SK-N-SH (cell line): Measurements from ENCODE around the gene DUS3L. TPM values are rescaled to one million over a fixed set of nuclear protein-coding genes. Genes with fewer than 3 reads are reported as not detected.

Source experiments
- CTCF ChIA-PET: fragments of 300-600, 350-600 bp; formaldehyde crosslinking; extraction: SDS; loops from one replicate; lab custom pipeline; 2021; lab: Yijun Ruan, JAX
- POLR2A ChIA-PET: fragments of 350-600 bp; sonication (Branson Sonifier 250); formaldehyde crosslinking; extraction: SDS; loops from one replicate; lab custom pipeline; 2020; ENCODE audit warnings: antibody characterized with exemption, inconsistent platforms; lab: Yijun Ruan, JAX
- DNase-seq: peaks from one replicate; pipeline ENCODE4 v3.0.0; 2012
- H2AFZ ChIP-seq: fragments of 200-600 bp; sonication (generic); 2 replicates; pipeline ENCODE4 v1.8.1; 2016; ENCODE audit warnings: antibody characterized with exemption, mild to moderate bottlenecking, low read depth
- H3F3A ChIP-seq: fragments of 200-600 bp; sonication (generic); replicated peaks from 2 replicates; pipeline ENCODE3; 2016; ENCODE audit warnings: antibody characterized with exemption, mild to moderate bottlenecking; ENCODE audit not compliant: insufficient read depth
- H3K27ac ChIP-seq, 2 experiments: fragments of 200-500 bp in 1 of 2; fragments of 200-600 bp in 1 of 2; sonication (Bioruptor generic) in 1 of 2; sonication (generic), shearing (Covaris generic) in 1 of 2; 2 replicates each; pipeline versions ENCODE4 v1.5.1 to v1.6.1; 2014 to 2016; ENCODE audit warnings: low read depth in 2 of 2, inconsistent platforms in 1 of 2, low read length in 1 of 2, mild to moderate bottlenecking in 1 of 2, mixed read lengths in 1 of 2
- H3K27me3 ChIP-seq: fragments of 200-600 bp; sonication (generic), shearing (Covaris generic); 2 replicates; pipeline ENCODE4 v1.6.1; 2016; ENCODE audit warnings: mixed run types; ENCODE audit not compliant: insufficient read depth
- H3K36me3 ChIP-seq, 2 experiments: fragments of 200-500 bp in 1 of 2; fragments of 200-600 bp in 1 of 2; sonication (Bioruptor generic) in 1 of 2; sonication (generic) in 1 of 2; replicated peaks in 1 of 2; 2 replicates each; pipeline versions ENCODE3 to v1.5.1; 2014 to 2016; ENCODE audit warnings: low read length in 1 of 2, mild to moderate bottlenecking in 1 of 2; ENCODE audit not compliant: insufficient read depth in 2 of 2, control insufficient read depth in 1 of 2
- H3K4me1 ChIP-seq, 2 experiments: fragments of 200-500 bp in 1 of 2; fragments of 200-600 bp in 1 of 2; sonication (Bioruptor generic) in 1 of 2; sonication (generic), shearing (Covaris generic) in 1 of 2; 2 replicates each; pipeline versions ENCODE4 v1.5.1 to v1.6.1; 2014 to 2016; ENCODE audit warnings: low read depth in 1 of 2, low read length in 1 of 2, mixed run types in 1 of 2; ENCODE audit not compliant: insufficient read depth in 2 of 2, control insufficient read depth in 1 of 2
- H3K4me2 ChIP-seq: fragments of 200-600 bp; sonication (generic), shearing (Covaris generic); 2 replicates; pipeline ENCODE4 v1.6.1; 2017; ENCODE audit warnings: mixed run types
- H3K4me3 ChIP-seq, 2 experiments: fragments of 200-500 bp in 1 of 2; fragments of 200-600 bp in 1 of 2; sonication (Bioruptor generic) in 1 of 2; sonication (generic), shearing (Covaris generic) in 1 of 2; 2 replicates each; pipeline versions ENCODE4 v1.5.1 to v1.8.1; 2014 to 2016; ENCODE audit warnings: low read depth in 2 of 2, inconsistent platforms in 1 of 2, low read length in 1 of 2, mild to moderate bottlenecking in 1 of 2, mixed read lengths in 1 of 2, moderate library complexity in 1 of 2
- H3K79me2 ChIP-seq: fragments of 200-600 bp; sonication (generic); 2 replicates; pipeline ENCODE4 v1.8.1; 2017; ENCODE audit warnings: mild to moderate bottlenecking; ENCODE audit not compliant: insufficient read depth
- H3K9ac ChIP-seq: fragments of 200-600 bp; sonication (generic); 2 replicates; pipeline ENCODE4 v1.6.1; 2017; ENCODE audit warnings: mixed run types
- H3K9me2 ChIP-seq: fragments of 200-600 bp; sonication (generic); 2 replicates; pipeline ENCODE4 v1.6.1; 2017; ENCODE audit warnings: mixed run types
- H3K9me3 ChIP-seq: fragments of 200-600 bp; sonication (generic); 2 replicates; pipeline ENCODE4 v1.6.1; 2017; ENCODE audit warnings: mixed run types, mild to moderate bottlenecking, moderate library complexity
- H4K20me1 ChIP-seq: fragments of 200-600 bp; sonication (generic); 2 replicates; pipeline ENCODE4 v1.6.1; 2017; ENCODE audit warnings: mild to moderate bottlenecking, mixed run types; ENCODE audit not compliant: insufficient read depth
- CHD2 ChIP-seq: fragments of 150-350 bp; IDR thresholded peaks from 2 replicates; pipeline ENCODE4 v1.6.1; 2018; ENCODE audit warnings: low read length; ENCODE audit not compliant: partially characterized antibody
- CTCF ChIP-seq: fragments of 200-600 bp; sonication (generic); IDR thresholded peaks from 2 replicates; pipeline ENCODE4 v1.6.1; 2017; ENCODE audit warnings: antibody characterized with exemption, mild to moderate bottlenecking, moderate library complexity
- ELF1 ChIP-seq: IDR thresholded peaks from 2 replicates; pipeline ENCODE4 v1.4.0; 2012
- EP300 ChIP-seq, 2 experiments: IDR thresholded peaks; 2 replicates each; pipeline versions ENCODE4 v1.4.0 to v1.6.1; 2012; ENCODE audit warnings: borderline replicate concordance in 1 of 2, low read depth in 1 of 2, low read length in 1 of 2
- FOSL2 ChIP-seq: IDR thresholded peaks from 2 replicates; pipeline ENCODE4 v1.4.0; 2012; ENCODE audit warnings: low read depth, mild to moderate bottlenecking, moderate library complexity, borderline replicate concordance
- GABPA ChIP-seq: IDR thresholded peaks from 2 replicates; pipeline ENCODE4 v1.4.0; 2012; ENCODE audit warnings: low read depth, mild to moderate bottlenecking
- IRF3 ChIP-seq: fragments of 150-350 bp; IDR thresholded peaks from 2 replicates; pipeline ENCODE4 v1.6.1; 2016; ENCODE audit warnings: mild to moderate bottlenecking, low read depth, low read length
- MAX ChIP-seq: IDR thresholded peaks from 2 replicates; pipeline ENCODE4 v1.4.0; 2012; ENCODE audit warnings: low read depth
- MEF2A ChIP-seq: IDR thresholded peaks from 2 replicates; pipeline ENCODE4 v1.4.0; 2012; ENCODE audit warnings: low read depth, borderline replicate concordance
- MXI1 ChIP-seq: IDR thresholded peaks from 2 replicates; pipeline ENCODE4 v1.6.1; 2012; ENCODE audit warnings: mild to moderate bottlenecking, low read depth, low read length, improper control_type of control experiment
- PBX3 ChIP-seq: IDR thresholded peaks from 2 replicates; pipeline ENCODE4; 2012
- REST ChIP-seq: IDR thresholded peaks from 2 replicates; pipeline ENCODE4 v1.6.1; 2012; ENCODE audit warnings: mild to moderate bottlenecking, low read depth, low read length, moderate library complexity
- SMC3 ChIP-seq: IDR thresholded peaks from 2 replicates; pipeline ENCODE4 v1.6.1; 2012; ENCODE audit warnings: low read depth, low read length, improper control_type of control experiment
- USF2 ChIP-seq: fragments of 150-350 bp; IDR thresholded peaks from 2 replicates; pipeline ENCODE4 v1.6.1; 2017; ENCODE audit warnings: antibody characterized with exemption, low read length, low read depth, borderline replicate concordance
- WGBS: methylation state at CpG from one replicate; pipeline ENCODE4 v1.1.6; 2017; ENCODE audit warnings: low lambda C conversion rate; 5-methylcytosine and 5-hydroxymethylcytosine counted together
- polyA plus RNA-seq, 3 experiments: library from polyadenylated mRNA; depleted of rRNA; stranded (reverse); fragments of >200 nt; gene quantifications; 2 replicates each; pipeline ENCODE4 v1.2.3, GENCODE V29; 2012

Gene DUS3L
- polyA plus RNA-seq, 1 of the 3 experiments (the other 2 are of a cell fraction) = 44.0 TPM

- H3K27ac ChIP-seq = no peak overlapping the region
- H3K4me1 ChIP-seq = peaks cover 0 to 28% of the 10 kb centered on the region in 2 experiments; a peak in 1 of 4 replicates
- no peaks in the 10 kb centered on the region for H3F3A ChIP-seq
- DNase-seq = no peak
- no peaks in the 10 kb centered on the region for H4K20me1 ChIP-seq
- no peaks in the 10 kb centered on the region for H3K9me2 ChIP-seq
- H3K4me2 ChIP-seq = no peak overlapping the region
- H3K4me3 ChIP-seq = no peak overlapping the region
- 71% methylated on average over 4 of the region's 9 CpGs for WGBS
- H3K9me3 ChIP-seq = no peaks in the 10 kb centered on the region
- peaks cover 7% of the 10 kb centered on the region; the same call in 1 of the 2 replicates for H3K27me3 ChIP-seq
- H3K36me3 ChIP-seq = no peaks in the 10 kb centered on the region
- TF ChIP-seq MXI1 (no peak), MAX (no peak), FOSL2 (no peak), CHD2 (no peak), USF2 (no peak), IRF3 (no peak), PBX3 (no peak), ELF1 (no peak), SMC3 (no peak), MEF2A (no peak), EP300 (IDR thresholded peaks at IDR 0.05; ENCODE audit: borderline replicate concordance in 1 of 2, low read depth in 1 of 2, low read length in 1 of 2) (no peak), GABPA (no peak), CTCF (no peak), REST (no peak)
- TF ChIP-seq, all 33 proteins: peak for 0
- POLR2A ChIA-PET = no interaction called here
- CTCF ChIA-PET = no interaction called here
- Histone ChIP-seq H3K9ac (no peak overlapping the region), H2AFZ (no peak overlapping the region), H3K79me2 (no peaks in the 10 kb centered on the region)
These were observed 40.2 kb upstream of the DUS3L start for GRCh38 chr19:5831159-5831558.
